HCT116 (cell line): ENCODE measurements around the gene MAPKBP1.

ENCODE experiments used
- CBX3 ChIP-seq: IDR thresholded peaks from 2 replicates; pipeline ENCODE4 v1.6.1; 2012; ENCODE audit warnings: low read depth
- EZH2 ChIP-seq: fragments of 200-600 bp; sonication (generic); IDR thresholded peaks from 2 replicates; pipeline ENCODE4 v1.6.1; 2017; ENCODE audit warnings: antibody characterized with exemption, mixed run types
- EZH2phosphoT487 ChIP-seq: fragments of 200-600 bp; IDR thresholded peaks from 2 replicates; pipeline ENCODE4 v1.6.1; 2018; ENCODE audit warnings: antibody characterized with exemption, borderline replicate concordance
- FOSL1 ChIP-seq: IDR thresholded peaks from 2 replicates; pipeline ENCODE4 v1.6.1; 2012; ENCODE audit warnings: low read depth
- POLR2A ChIP-seq: IDR thresholded peaks from 2 replicates; pipeline ENCODE4 v1.7.0; 2011; ENCODE audit warnings: borderline replicate concordance; ENCODE audit not compliant: insufficient read depth, insufficient read length; ENCODE audit errors: extremely low read depth
- POLR2AphosphoS5 ChIP-seq: IDR thresholded peaks from 2 replicates; pipeline ENCODE4 v1.6.1; 2011; ENCODE audit warnings: mild to moderate bottlenecking, low read depth, low read length, moderate library complexity
- RAD21 ChIP-seq: IDR thresholded peaks from 2 replicates; pipeline ENCODE4 v1.6.1; 2012; ENCODE audit warnings: low read depth, mild to moderate bottlenecking
- TCF7L2 ChIP-seq: IDR thresholded peaks from 2 replicates; pipeline ENCODE4 v1.7.0; 2011; ENCODE audit warnings: borderline replicate concordance, inconsistent platforms; ENCODE audit not compliant: insufficient read depth, insufficient read length; ENCODE audit errors: extremely low read depth
- ZFX ChIP-seq: fragments of 450-650 bp; IDR thresholded peaks from 2 replicates; pipeline ENCODE4 v1.6.1; 2017
- TF ChIP-seq, protein P1 (sequence below): IDR thresholded peaks from 2 replicates; pipeline ENCODE4 v1.6.1; 2012
- TF ChIP-seq, protein P2 (sequence below): IDR thresholded peaks from 2 replicates; pipeline ENCODE4 v1.6.1; 2012; ENCODE audit warnings: low read depth
- TF ChIP-seq, protein P3 (sequence below), 3 experiments: fragments of 200-600 bp in 1 of 3; sonication (generic) in 1 of 3; IDR thresholded peaks in 2 of 3; conservative IDR thresholded peaks in 1 of 3; 2 replicates each; pipeline ENCODE4 v1.5.1; 2012 to 2017; ENCODE audit warnings: low read depth in 2 of 3, low read length in 2 of 3, antibody characterized with exemption in 1 of 3, borderline replicate concordance in 1 of 3, control low read depth in 1 of 3, mild to moderate bottlenecking in 1 of 3, mixed read lengths in 1 of 3, mixed run types in 1 of 3, moderate library complexity in 1 of 3; ENCODE audit not compliant: insufficient read depth in 1 of 3
- TF ChIP-seq, protein P4 (sequence below): IDR thresholded peaks from 2 replicates; pipeline ENCODE4 v1.6.1; 2012
- TF ChIP-seq, protein P5 (sequence below): IDR thresholded peaks from 2 replicates; pipeline ENCODE4 v1.6.1; 2011; ENCODE audit warnings: mild to moderate bottlenecking, low read length, moderate library complexity; ENCODE audit not compliant: insufficient replicate concordance; ENCODE audit errors: extremely low read depth

DNA sequence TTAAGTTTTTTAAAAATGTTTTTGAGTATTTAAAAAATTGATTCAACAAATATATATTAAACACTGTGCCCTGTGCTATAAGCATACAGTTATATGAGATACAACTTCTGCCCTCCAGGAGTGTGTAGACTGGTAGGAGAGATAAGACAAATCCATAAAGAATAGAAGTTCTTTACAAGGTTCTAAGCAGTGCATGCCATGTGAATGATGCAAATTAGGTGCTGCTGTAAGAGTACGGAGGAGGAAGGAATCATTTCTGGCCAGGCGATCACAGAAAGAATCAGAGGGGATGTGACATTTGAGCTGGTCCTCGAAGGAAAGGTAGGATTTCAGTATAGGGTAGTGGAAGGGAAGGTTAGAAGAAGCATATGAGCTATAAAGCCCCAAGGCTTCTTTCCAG, 14.0 kb downstream of the MAPKBP1 start:
- TF ChIP-seq, protein P1, sequence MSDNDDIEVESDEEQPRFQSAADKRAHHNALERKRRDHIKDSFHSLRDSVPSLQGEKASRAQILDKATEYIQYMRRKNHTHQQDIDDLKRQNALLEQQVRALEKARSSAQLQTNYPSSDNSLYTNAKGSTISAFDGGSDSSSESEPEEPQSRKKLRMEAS: no peak
- TF ChIP-seq EZH2 (no peak), POLR2A (no peak), CBX3 (no peak), ZFX (no peak), TCF7L2 (no peak), EZH2phosphoT487 (no peak), POLR2AphosphoS5 (no peak), RAD21 (no peak), FOSL1 (no peak)
- TF ChIP-seq, protein P2, sequence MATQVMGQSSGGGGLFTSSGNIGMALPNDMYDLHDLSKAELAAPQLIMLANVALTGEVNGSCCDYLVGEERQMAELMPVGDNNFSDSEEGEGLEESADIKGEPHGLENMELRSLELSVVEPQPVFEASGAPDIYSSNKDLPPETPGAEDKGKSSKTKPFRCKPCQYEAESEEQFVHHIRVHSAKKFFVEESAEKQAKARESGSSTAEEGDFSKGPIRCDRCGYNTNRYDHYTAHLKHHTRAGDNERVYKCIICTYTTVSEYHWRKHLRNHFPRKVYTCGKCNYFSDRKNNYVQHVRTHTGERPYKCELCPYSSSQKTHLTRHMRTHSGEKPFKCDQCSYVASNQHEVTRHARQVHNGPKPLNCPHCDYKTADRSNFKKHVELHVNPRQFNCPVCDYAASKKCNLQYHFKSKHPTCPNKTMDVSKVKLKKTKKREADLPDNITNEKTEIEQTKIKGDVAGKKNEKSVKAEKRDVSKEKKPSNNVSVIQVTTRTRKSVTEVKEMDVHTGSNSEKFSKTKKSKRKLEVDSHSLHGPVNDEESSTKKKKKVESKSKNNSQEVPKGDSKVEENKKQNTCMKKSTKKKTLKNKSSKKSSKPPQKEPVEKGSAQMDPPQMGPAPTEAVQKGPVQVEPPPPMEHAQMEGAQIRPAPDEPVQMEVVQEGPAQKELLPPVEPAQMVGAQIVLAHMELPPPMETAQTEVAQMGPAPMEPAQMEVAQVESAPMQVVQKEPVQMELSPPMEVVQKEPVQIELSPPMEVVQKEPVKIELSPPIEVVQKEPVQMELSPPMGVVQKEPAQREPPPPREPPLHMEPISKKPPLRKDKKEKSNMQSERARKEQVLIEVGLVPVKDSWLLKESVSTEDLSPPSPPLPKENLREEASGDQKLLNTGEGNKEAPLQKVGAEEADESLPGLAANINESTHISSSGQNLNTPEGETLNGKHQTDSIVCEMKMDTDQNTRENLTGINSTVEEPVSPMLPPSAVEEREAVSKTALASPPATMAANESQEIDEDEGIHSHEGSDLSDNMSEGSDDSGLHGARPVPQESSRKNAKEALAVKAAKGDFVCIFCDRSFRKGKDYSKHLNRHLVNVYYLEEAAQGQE: no peak
- TF ChIP-seq, protein P3, sequence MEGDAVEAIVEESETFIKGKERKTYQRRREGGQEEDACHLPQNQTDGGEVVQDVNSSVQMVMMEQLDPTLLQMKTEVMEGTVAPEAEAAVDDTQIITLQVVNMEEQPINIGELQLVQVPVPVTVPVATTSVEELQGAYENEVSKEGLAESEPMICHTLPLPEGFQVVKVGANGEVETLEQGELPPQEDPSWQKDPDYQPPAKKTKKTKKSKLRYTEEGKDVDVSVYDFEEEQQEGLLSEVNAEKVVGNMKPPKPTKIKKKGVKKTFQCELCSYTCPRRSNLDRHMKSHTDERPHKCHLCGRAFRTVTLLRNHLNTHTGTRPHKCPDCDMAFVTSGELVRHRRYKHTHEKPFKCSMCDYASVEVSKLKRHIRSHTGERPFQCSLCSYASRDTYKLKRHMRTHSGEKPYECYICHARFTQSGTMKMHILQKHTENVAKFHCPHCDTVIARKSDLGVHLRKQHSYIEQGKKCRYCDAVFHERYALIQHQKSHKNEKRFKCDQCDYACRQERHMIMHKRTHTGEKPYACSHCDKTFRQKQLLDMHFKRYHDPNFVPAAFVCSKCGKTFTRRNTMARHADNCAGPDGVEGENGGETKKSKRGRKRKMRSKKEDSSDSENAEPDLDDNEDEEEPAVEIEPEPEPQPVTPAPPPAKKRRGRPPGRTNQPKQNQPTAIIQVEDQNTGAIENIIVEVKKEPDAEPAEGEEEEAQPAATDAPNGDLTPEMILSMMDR (IDR thresholded peaks at IDR 0.05 in 2 of 3, conservative IDR thresholded peaks at IDR 0.05 in 1 of 3; ENCODE audit: borderline replicate concordance in 1 of 3, insufficient read depth in 1 of 3, low read depth in 2 of 3, low read length in 2 of 3): no peak
- TF ChIP-seq, protein P4, sequence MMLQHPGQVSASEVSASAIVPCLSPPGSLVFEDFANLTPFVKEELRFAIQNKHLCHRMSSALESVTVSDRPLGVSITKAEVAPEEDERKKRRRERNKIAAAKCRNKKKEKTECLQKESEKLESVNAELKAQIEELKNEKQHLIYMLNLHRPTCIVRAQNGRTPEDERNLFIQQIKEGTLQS: no peak
- TF ChIP-seq, protein P5, sequence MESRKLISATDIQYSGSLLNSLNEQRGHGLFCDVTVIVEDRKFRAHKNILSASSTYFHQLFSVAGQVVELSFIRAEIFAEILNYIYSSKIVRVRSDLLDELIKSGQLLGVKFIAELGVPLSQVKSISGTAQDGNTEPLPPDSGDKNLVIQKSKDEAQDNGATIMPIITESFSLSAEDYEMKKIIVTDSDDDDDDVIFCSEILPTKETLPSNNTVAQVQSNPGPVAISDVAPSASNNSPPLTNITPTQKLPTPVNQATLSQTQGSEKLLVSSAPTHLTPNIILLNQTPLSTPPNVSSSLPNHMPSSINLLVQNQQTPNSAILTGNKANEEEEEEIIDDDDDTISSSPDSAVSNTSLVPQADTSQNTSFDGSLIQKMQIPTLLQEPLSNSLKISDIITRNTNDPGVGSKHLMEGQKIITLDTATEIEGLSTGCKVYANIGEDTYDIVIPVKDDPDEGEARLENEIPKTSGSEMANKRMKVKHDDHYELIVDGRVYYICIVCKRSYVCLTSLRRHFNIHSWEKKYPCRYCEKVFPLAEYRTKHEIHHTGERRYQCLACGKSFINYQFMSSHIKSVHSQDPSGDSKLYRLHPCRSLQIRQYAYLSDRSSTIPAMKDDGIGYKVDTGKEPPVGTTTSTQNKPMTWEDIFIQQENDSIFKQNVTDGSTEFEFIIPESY: no peak
